Measurements from ENCODE around the gene SOAT2. TPM values are rescaled to one million over a fixed set of nuclear protein-coding genes. Genes with fewer than 3 reads are reported as not detected.

The SOAT2 gene
- total RNA-seq, 1 donor = not detected

- Histone ChIP-seq H3K4me3 (ENCODE audit: insufficient read depth, low read length) (no peak overlapping the region), H3K9me3 (ENCODE audit: low read depth, low read length) (no peaks in the 10 kb centered on the region), H3K27ac (ENCODE audit: low read depth, low read length) (no peak overlapping the region), H4K20me1 (ENCODE audit: insufficient read depth, low read length) (no peaks in the 10 kb centered on the region), H2AFZ (ENCODE audit: low read length) (no peak overlapping the region), H3K4me2 (ENCODE audit: insufficient read depth, low read length) (no peak overlapping the region), H3K4me1 (ENCODE audit: insufficient read depth, low read length) (peaks cover 9% of the 10 kb centered on the region), H3K27me3 (ENCODE audit: insufficient read depth, low read length) (no peaks in the 10 kb centered on the region), H3K36me3 (ENCODE audit: insufficient read depth, low read length) (no peaks in the 10 kb centered on the region), H3K79me2 (ENCODE audit: insufficient read depth, low read length) (no peaks in the 10 kb centered on the region)
- no peak for DNase-seq (ENCODE audit: insufficient read length, low spot score, missing footprints)
- no peak for TF ChIP-seq CTCF (IDR thresholded peaks at IDR 0.05; ENCODE audit: extremely low read depth, low read depth, low read length)
These were observed 23.9 kb downstream of the SOAT2 start for GRCh38 chr12:53127169-53127568.

DNA sequence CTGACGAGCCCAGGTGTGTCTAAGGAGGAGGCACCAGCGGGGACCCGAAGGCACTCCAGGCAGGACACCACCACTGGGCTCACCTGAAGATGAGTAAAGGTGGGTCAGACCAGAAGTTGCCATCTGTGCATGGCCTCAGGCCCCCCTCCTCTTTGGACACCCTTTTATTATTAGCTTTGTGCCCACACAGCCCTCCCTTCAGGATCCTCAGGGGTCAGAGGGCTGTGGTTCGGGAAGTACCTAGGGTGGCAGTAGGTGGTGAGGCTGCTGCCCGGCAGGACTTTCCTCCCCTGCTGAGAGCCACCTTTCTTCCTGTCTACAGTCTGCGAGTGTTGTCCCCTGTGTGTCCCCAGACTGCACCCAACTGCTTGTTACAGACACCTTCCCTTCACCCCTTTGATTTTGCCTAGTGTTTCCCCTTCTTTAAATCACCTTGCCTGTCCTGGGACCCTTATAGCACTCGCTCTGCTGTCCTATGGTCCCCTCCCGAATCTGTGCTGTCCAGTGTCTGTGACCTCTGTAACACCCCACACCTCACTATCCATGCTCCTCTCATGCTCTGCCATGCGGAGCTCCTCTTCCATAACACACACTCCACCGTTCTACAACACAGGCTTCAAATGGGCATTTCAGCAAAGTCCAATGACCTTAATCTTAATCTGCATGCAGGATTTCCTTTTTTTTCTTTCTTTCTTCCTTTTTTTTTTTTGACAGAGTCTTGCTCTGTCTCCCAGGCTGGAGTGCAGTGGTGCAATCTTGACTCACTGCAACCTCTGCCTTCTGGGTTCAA lies 25.7 kb downstream of the SOAT2 start:
- Histone ChIP-seq H3K4me2 (ENCODE audit: insufficient read depth, low read length) (no peak overlapping the region), H3K27me3 (ENCODE audit: insufficient read depth, low read length) (no peaks in the 10 kb centered on the region), H3K36me3 (ENCODE audit: insufficient read depth, low read length) (no peaks in the 10 kb centered on the region), H3K9me3 (ENCODE audit: low read depth, low read length) (no peaks in the 10 kb centered on the region), H4K20me1 (ENCODE audit: insufficient read depth, low read length) (no peaks in the 10 kb centered on the region), H3K4me1 (ENCODE audit: insufficient read depth, low read length) (peaks cover 3% of the 10 kb centered on the region), H3K79me2 (ENCODE audit: insufficient read depth, low read length) (no peaks in the 10 kb centered on the region), H3K27ac (ENCODE audit: low read depth, low read length) (no peak overlapping the region), H3K4me3 (ENCODE audit: insufficient read depth, low read length) (no peak overlapping the region), H2AFZ (ENCODE audit: low read length) (no peak overlapping the region)
- DNase-seq (ENCODE audit: insufficient read length, low spot score, missing footprints) = peak; percentile 5
- no peak for TF ChIP-seq CTCF (IDR thresholded peaks at IDR 0.05; ENCODE audit: extremely low read depth, low read depth, low read length)

GRCh38 chr12:53131844-53132243 lies 28.6 kb downstream of the SOAT2 start:
- no peaks in the 10 kb centered on the region for H3K27me3 ChIP-seq (ENCODE audit: insufficient read depth, low read length)
- no peak overlapping the region for H3K27ac ChIP-seq (ENCODE audit: low read depth, low read length)
- DNase-seq (ENCODE audit: insufficient read length, low spot score, missing footprints) = no peak
- H3K36me3 ChIP-seq (ENCODE audit: insufficient read depth, low read length) = no peaks in the 10 kb centered on the region
- H3K9me3 ChIP-seq (ENCODE audit: low read depth, low read length) = peaks cover 2% of the 10 kb centered on the region
- H3K4me1 ChIP-seq (ENCODE audit: insufficient read depth, low read length) = no peaks in the 10 kb centered on the region
- no peaks in the 10 kb centered on the region for H4K20me1 ChIP-seq (ENCODE audit: insufficient read depth, low read length)
- no peak for TF ChIP-seq CTCF (IDR thresholded peaks at IDR 0.05; ENCODE audit: extremely low read depth, low read depth, low read length)
- H2AFZ ChIP-seq (ENCODE audit: low read length) = no peak overlapping the region
- H3K4me3 ChIP-seq (ENCODE audit: insufficient read depth, low read length) = no peak overlapping the region
- no peak overlapping the region for H3K4me2 ChIP-seq (ENCODE audit: insufficient read depth, low read length)
- H3K79me2 ChIP-seq (ENCODE audit: insufficient read depth, low read length) = no peaks in the 10 kb centered on the region

DNA sequence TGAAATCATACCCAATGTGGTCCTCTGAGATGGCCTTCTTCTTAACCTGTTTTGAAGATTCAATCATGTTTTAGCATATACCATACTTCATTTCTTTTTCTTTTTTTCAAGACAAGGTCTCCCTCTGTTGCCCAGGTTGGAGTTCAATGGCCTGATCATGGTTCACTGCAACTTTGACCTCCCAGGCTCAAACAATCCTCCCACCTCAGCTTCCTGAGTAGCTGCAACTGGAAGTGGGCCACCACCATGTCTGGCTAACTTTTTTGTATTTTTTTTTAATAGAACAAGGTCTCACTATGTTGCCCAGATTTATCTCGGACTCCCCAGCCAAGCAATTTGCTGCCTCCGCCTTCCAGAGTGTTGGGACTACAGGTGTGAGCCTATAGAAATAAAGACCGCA lies 30.4 kb downstream of the SOAT2 start:
- Histone ChIP-seq H3K4me2 (ENCODE audit: insufficient read depth, low read length) (no peak overlapping the region), H3K4me1 (ENCODE audit: insufficient read depth, low read length) (no peaks in the 10 kb centered on the region), H4K20me1 (ENCODE audit: insufficient read depth, low read length) (no peaks in the 10 kb centered on the region), H3K36me3 (ENCODE audit: insufficient read depth, low read length) (no peaks in the 10 kb centered on the region), H3K27ac (ENCODE audit: low read depth, low read length) (no peak overlapping the region), H2AFZ (ENCODE audit: low read length) (no peak overlapping the region), H3K9me3 (ENCODE audit: low read depth, low read length) (peaks cover 2% of the 10 kb centered on the region), H3K79me2 (ENCODE audit: insufficient read depth, low read length) (no peaks in the 10 kb centered on the region), H3K27me3 (ENCODE audit: insufficient read depth, low read length) (no peaks in the 10 kb centered on the region), H3K4me3 (ENCODE audit: insufficient read depth, low read length) (no peak overlapping the region)
- TF ChIP-seq CTCF (IDR thresholded peaks at IDR 0.05; ENCODE audit: extremely low read depth, low read depth, low read length) = no peak
- DNase-seq (ENCODE audit: insufficient read length, low spot score, missing footprints) = no peak
